Loucy (cell line): ENCODE data around the gene TBC1D22A.
A peak's percentile ranks its signal among the peaks of the same experiment; 100 is the strongest.

Experiments used
- H2AFZ ChIP-seq: fragments of 200-600 bp; sonication (generic); 2 replicates; pipeline ENCODE4 v1.6.0; 2016; ENCODE audit warnings: antibody characterized with exemption, mild to moderate bottlenecking, low read length, moderate library complexity
- H3F3A ChIP-seq: fragments of 200-600 bp; 2 replicates; pipeline ENCODE4 v1.6.0; 2016; ENCODE audit warnings: antibody characterized with exemption, low read depth, mild to moderate bottlenecking
- H3K27me3 ChIP-seq: fragments of 200-600 bp; sonication (generic); 2 replicates; pipeline ENCODE4 v1.6.1; 2014; ENCODE audit warnings: low read length, mild to moderate bottlenecking; ENCODE audit not compliant: insufficient read depth, poor library complexity, severe bottlenecking
- H3K36me3 ChIP-seq: fragments of 200-600 bp; sonication (generic); 2 replicates; pipeline ENCODE4 v1.6.1; 2016; ENCODE audit warnings: low read length; ENCODE audit not compliant: insufficient read depth
- H3K4me1 ChIP-seq: fragments of 200-600 bp; sonication (generic); 2 replicates; pipeline ENCODE4 v1.5.1; 2014; ENCODE audit warnings: low read length, mild to moderate bottlenecking; ENCODE audit not compliant: insufficient read depth, poor library complexity, severe bottlenecking
- H3K4me2 ChIP-seq: fragments of 200-600 bp; sonication (generic); 2 replicates; pipeline ENCODE4 v1.6.0; 2014; ENCODE audit warnings: antibody characterized with exemption, low read length, low read depth, mild to moderate bottlenecking; ENCODE audit not compliant: poor library complexity, severe bottlenecking
- H3K4me3 ChIP-seq: fragments of 200-600 bp; sonication (generic); 2 replicates; pipeline ENCODE4 v1.5.1; 2014; ENCODE audit warnings: low read length, mild to moderate bottlenecking, mixed read lengths; ENCODE audit not compliant: poor library complexity, severe bottlenecking
- H3K79me2 ChIP-seq: fragments of 200-600 bp; sonication (generic); 2 replicates; pipeline ENCODE4 v1.6.1; 2014; ENCODE audit warnings: low read length; ENCODE audit not compliant: insufficient read depth
- H3K9ac ChIP-seq: fragments of 200-600 bp; sonication (generic); 2 replicates; pipeline ENCODE4 v1.6.0; 2014; ENCODE audit warnings: mild to moderate bottlenecking, low read depth, low read length, moderate library complexity; ENCODE audit not compliant: poor library complexity, severe bottlenecking
- H3K9me2 ChIP-seq: fragments of 200-600 bp; sonication (generic); replicated peaks from 2 replicates; pipeline ENCODE4 v1.6.1; 2016; ENCODE audit warnings: low read depth, low read length, mixed read lengths
- H3K9me3 ChIP-seq: fragments of 200-600 bp; sonication (generic); 2 replicates; pipeline ENCODE4 v1.6.1; 2014; ENCODE audit warnings: mild to moderate bottlenecking, antibody characterized with exemption, low read length, low read depth; ENCODE audit not compliant: insufficient read depth
- H4K20me1 ChIP-seq: fragments of 200-600 bp; sonication (generic); 2 replicates; pipeline ENCODE4 v1.6.0; 2014; ENCODE audit warnings: antibody characterized with exemption, low read length, mild to moderate bottlenecking; ENCODE audit not compliant: insufficient read depth, poor library complexity, severe bottlenecking
- CTCF ChIP-seq: fragments of 200-600 bp; sonication (generic); conservative IDR thresholded peaks from 2 replicates; pipeline ENCODE4 v1.5.1; 2014; ENCODE audit warnings: mild to moderate bottlenecking, antibody characterized with exemption, low read length
- EZH2phosphoT487 ChIP-seq: fragments of 200-600 bp; IDR thresholded peaks from 2 replicates; pipeline ENCODE4 v1.6.1; 2018; ENCODE audit warnings: antibody characterized with exemption, mild to moderate bottlenecking, moderate library complexity, borderline replicate concordance

Gene TBC1D22A

GRCh38 chr22:46762238-46763050 is at the start of gene TBC1D22A:
TSS of gene TBC1D22A (plus strand) at chr22:46762650. CDS start at chr22:46762787, 137 bp downstream.
- H3K9me2 ChIP-seq: no peaks in the 10 kb centered on the region
- peaks cover 30% of the 10 kb centered on the region for H3K4me1 ChIP-seq
- peak within 1 kb of the TSS; percentile 95 for H3K9ac ChIP-seq
- H4K20me1 ChIP-seq: peaks cover 16% of the 10 kb centered on the region
- H3K36me3 ChIP-seq: no peaks in the 10 kb centered on the region
- H2AFZ ChIP-seq: peak within 1 kb of the TSS; percentile 84
- H3K9me3 ChIP-seq: no peaks in the 10 kb centered on the region
- peaks cover 61% of the 10 kb centered on the region for H3K79me2 ChIP-seq
- H3K27me3 ChIP-seq: no peaks in the 10 kb centered on the region
- H3K4me3 ChIP-seq: peak within 1 kb of the TSS; percentile 96
- peak within 1 kb of the TSS; percentile 78 for H3K4me2 ChIP-seq
- no peak for TF ChIP-seq CTCF
- no peaks in the 10 kb centered on the region for H3F3A ChIP-seq

GRCh38 chr22:46714550-46714949 is 47.9 kb upstream of the TBC1D22A start:
- H3K9me3 ChIP-seq: no peaks in the 10 kb centered on the region
- no peaks in the 10 kb centered on the region for H3K9me2 ChIP-seq
- TF ChIP-seq CTCF (no peak), EZH2phosphoT487 (no peak)
- no peaks in the 10 kb centered on the region for H4K20me1 ChIP-seq
- H3K79me2 ChIP-seq: no peaks in the 10 kb centered on the region; the same call in 1 of the 2 replicates
- no peaks in the 10 kb centered on the region for H3K4me1 ChIP-seq
- H2AFZ ChIP-seq: no peak overlapping the region
- no peaks in the 10 kb centered on the region for H3F3A ChIP-seq
- no peaks in the 10 kb centered on the region for H3K27me3 ChIP-seq
- peaks cover 59% of the 10 kb centered on the region; the same call in 1 of the 2 replicates for H3K36me3 ChIP-seq
- no peak overlapping the region for H3K4me3 ChIP-seq
- H3K9ac ChIP-seq: no peak overlapping the region
- no peak overlapping the region for H3K4me2 ChIP-seq

- Histone ChIP-seq H3K79me2 (peaks cover 8% of the 10 kb centered on the region), H3K36me3 (peaks cover 40% of the 10 kb centered on the region; the same call in 1 of the 2 replicates), H3K9me3 (no peaks in the 10 kb centered on the region), H3F3A (no peaks in the 10 kb centered on the region), H4K20me1 (no peaks in the 10 kb centered on the region), H3K9me2 (no peaks in the 10 kb centered on the region), H3K4me3 (no peak overlapping the region), H3K27me3 (no peaks in the 10 kb centered on the region), H3K4me2 (no peak overlapping the region), H3K9ac (no peak overlapping the region), H3K4me1 (no peaks in the 10 kb centered on the region), H2AFZ (no peak overlapping the region)
- no peak for TF ChIP-seq EZH2phosphoT487
- TF ChIP-seq CTCF: no peak
Observed at GRCh38 chr22:46719921-46720320, 42.5 kb upstream of the TBC1D22A start.
